Myocyte (in vitro differentiated cells): ENCODE measurements around the gene MTM1. TPM values are rescaled to one million over a fixed set of nuclear protein-coding genes. Genes with fewer than 3 reads are reported as not detected.
A peak's percentile ranks its signal among the peaks of the same experiment; 100 is the strongest.

Experiments used
- DNase-seq: peaks from one replicate; pipeline ENCODE4 v3.0.0-alpha.2; 2012; ENCODE audit warnings: low read depth
- polyA plus RNA-seq: library from polyadenylated mRNA; unstranded; fragments of >200 nt; gene quantifications from one replicate; pipeline ENCODE4 v1.2.1, GENCODE V29; 2012; ENCODE audit warnings: missing spikeins
- total RNA-seq: library from RNA; depleted of rRNA; stranded (reverse); fragments of >200 nt; gene quantifications from 2 replicates; pipeline ENCODE4 v1.2.3, GENCODE V29; 2014

MTM1 gene
- total RNA-seq, result 8.8 and 8.9 TPM in 2 replicates
- polyA plus RNA-seq, result 4.5 TPM

DNA sequence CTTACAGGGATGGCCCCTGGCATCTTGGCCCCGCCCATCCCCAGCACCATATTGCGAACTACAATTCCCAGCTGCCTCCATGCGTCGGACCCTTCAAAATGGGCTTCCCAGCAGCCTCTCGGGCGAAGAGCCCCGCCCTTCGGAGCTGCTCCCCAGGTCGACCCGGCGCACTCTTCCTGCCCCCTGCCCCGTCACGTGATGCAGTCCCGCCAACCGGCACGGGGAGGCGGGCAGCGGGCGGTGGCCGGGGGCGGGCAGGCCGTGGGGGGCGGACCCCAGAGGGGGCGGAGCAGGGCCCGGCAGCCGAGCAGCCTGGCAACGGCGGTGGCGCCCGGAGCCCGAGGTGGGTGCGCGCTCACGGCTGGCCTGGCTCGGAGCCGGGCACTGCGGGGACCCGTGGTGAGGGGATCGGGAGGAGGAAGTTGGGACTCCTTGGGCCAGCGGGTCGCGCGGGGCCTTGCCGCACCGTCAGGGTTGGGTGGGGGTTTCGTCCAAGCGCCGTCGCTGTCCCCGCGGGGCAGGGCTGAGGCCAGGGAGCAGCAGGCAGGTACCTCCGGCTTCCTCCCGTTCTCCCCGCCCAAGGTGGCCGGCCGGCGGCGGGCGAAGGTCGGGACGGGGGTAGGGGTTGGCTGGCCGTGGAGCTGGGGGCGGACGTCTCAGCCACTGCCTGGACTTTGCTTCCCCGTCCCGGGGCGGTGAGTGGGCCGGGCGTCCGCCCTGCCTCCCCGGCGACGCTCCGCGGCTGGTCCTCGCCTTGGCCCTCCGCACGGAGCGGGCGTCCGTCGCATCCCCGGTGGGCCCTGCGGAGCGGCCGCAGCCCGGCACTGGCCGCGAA, at the start of gene MTM1:
Gene MTM1 (plus strand): TSS at position 302 of the 835 bp plus-strand sequence. CDS start 23,994 bp downstream, outside the sequence.
- DNase-seq, result peak; percentile 95

DNA sequence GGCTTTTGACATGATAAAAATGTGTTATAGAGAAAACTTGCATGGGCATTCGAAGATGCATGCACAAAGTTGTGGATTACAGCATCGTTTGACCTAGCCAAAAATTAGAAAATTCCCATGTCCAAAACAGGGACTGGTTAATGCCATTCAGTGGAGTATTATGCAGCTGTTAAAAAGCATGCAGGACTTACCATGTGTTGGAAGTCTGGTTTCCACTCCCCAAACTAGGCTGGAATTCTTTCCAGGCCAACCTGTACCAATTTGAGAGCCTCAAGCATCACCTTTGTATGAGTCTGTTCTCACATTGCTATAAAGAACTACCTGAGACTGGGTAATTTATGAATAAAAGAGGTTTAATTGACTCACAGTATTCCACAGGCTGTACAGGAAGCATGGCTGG, 45.9 kb upstream of the MTM1 start:
- DNase-seq, result no peak

DNA sequence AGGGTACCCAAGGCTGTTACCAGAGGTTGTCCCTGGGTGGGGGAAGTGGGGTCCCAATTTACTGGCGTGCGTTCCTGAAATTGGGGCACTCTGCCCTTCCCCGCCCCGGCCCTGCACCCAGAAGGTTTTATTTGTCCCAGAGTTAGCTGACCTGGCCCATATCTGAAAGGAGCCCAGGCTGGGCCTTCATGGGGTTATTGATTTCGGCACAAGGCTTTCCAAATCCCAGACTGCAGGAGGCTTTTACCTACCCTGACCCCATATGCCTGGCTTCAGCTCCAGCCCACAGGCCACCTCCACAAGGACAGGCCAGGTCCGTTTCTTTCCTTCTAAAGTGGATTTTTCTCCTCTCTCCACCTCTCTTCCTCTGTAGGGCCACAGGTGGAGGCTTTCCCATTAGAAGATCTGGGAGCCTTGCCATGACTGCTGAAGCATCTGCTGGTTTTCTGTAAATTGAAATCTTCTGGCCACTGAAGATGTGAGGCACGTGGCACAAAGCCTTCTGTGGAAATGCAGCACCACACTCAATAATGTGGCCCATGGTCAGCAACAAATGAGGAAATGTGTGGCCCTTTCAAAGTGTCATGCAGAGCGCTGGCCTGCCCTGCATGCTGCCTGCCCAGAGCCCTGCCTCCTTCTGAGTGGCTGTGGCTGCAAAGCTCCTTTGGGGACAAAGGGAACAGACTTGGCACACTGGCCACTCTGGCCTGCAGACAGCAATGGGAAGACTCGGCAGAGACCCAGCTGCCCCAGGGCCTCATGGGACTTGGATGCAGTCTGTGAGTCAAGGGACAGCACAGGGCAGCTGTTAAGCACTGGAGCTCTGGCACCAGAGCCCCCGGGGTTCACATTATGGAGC, 43.1 kb upstream of the MTM1 start:
- peak; percentile 14 for DNase-seq

DNA sequence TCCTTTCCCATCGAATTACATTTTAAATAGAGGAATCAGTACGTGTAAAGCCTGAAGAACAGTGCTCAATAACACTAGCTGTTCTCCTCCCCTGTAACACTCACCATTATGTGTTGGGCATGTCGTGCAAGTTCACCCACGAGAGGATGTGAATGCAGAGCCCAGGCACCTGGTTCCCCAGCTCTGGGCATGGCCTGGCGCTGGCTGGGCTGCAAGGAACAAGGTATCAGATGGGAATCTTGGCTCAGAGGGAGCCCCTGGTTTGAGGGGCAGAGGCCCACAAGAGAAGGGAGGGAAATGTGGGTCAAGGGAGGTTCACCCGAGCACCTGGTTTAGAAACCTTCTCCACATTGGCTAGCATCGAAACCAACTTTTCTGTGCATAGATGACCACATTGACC, 41.7 kb upstream of the MTM1 start:
- no peak for DNase-seq

DNA sequence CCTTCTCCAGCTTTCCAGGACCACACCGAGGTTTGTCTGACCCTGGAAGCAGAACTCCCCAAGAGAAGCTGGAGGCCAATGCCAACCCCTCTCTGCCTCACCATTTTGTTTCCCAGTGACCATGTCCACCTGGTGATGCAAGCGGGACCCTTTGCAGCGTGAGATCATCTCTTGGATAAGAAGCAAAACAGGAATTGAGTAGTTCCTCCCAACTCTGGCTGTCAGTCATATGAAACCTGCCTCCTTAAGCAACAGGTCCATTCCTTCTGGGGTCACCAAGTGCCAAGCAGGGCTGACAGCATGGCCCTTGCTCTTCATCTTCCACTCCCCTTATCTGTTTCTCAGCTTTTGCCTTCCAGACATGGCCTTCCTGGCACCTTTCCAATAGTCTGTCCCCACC, 41.3 kb upstream of the MTM1 start:
- no peak for DNase-seq

DNA sequence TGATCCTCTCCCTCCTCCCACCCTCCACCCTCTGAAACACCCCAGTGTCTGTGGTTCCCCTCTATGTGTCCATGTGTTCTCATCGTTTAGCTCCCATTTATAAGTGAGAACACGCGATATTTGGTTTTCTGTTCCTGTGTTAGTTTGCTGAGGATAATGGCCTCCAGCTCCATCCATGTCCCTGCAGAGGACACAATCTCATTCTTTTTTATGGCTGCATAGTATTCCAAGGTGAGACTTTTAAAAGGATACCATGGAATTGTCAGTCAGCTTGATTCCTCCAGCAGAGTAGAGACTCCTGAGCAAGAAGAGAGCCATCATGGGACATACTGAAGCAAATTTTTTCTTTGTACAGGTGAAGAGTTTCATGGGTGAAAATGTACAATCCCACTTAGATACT, 38.8 kb upstream of the MTM1 start:
- DNase-seq, result no peak

DNA sequence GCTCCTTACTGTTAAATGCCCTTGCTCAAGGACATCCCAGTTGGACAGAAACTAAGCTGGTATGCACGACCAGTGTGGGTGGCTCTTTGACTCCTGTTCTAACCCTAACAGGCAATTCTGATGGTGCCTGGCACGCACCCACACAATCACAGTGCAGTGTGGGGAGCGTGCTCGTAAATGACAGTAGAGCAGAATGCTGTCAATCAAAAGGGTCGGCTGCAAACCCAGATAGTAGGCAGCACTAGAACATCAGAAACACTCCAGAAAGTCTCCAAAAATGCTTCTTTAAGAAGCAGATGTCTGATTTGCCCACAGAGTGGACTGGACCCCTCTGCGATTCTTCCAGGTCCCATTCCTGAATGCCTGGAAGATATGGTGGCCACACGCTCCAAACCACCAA, 37.6 kb upstream of the MTM1 start:
- no peak for DNase-seq

DNA sequence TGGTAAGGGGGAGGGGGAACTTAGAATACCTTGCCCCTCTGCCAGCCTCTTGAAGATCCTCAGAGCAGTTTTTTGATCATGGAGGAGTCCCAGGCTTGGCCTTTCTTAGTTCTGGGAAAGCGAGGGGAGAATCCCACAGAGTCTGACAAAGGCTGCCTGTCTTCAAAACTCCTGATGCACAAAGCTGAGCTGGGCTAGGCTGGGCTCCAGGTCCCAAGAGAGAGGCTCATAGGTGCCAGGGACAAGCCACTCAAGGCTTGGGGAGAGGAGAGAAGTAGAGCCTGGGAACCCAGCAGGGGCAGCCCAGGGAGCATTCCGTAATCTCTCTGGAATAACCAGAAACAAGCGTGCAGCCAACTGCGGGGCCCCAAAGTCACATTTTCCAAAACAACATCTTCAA, 37.0 kb upstream of the MTM1 start:
- no peak for DNase-seq

DNA sequence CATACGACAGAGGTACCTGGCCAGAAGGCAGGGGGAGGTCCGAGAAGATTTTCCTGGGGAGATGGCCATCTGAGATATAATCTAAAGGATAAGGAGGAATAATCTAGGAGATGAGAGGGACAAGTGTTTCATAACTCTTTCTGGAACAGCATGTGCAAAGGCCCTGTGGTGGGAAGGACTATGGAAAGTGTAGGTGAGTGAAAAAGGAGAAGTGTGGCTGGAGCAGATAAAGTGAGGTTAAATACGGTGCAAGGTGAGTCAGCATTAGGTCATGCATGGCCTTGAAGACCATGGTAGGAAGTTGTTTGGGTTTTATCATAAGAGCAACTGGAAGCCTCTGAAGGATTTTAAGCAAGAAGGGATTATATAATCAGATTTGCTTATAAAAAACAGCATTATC, 34.6 kb upstream of the MTM1 start:
- DNase-seq, result no peak

DNA sequence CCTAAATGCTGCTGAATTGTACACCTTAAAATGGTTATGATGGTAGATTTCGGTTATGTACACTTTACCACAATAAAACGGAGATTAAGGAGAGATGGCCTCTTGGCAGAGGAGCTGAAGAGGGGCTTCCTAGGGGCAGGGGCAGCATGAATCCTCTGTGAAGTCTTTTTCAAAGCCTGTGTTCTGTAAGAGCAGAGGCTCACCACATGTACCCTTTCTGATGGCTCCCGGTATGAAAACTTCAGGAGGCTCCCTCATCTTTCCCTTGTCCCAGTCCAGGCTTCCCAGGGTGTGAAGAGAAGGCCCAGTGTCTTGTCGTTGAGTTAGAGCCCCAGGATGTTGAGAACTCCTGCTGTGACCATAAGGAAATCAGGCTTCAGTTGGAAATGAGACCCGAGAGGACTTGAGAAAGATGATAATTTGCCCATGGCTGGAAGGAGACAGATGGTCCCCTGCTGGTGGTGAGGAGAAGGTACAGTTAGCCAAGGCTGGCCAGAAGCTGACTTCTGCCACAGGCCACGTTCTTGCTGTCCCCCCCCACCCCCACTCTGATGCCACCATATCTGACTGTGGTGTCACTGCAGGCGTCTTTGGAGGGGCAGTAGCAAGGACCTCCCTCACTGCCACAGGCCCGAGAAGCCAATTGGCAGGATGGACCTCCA, 31.8 kb upstream of the MTM1 start:
- DNase-seq, result no peak

DNA sequence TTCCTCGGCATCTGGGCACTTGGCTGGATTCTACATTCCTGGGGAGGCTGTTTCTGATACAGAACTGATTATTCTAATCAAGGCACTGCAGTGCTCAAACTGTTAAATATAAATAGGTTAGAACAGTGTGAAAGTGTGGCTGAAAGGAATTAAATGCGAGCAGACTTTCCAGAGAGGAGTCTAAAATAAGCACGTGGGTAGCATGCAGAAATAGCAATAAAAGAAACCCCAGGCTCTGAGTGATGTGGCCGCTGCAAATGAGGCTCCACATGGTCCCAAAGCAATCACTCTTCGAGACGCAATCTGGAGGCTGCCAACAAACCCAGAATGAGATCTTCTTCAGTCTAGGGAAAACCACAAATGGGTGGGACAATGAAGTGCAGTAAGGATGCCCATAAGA, 30.6 kb upstream of the MTM1 start:
- DNase-seq, result no peak

DNA sequence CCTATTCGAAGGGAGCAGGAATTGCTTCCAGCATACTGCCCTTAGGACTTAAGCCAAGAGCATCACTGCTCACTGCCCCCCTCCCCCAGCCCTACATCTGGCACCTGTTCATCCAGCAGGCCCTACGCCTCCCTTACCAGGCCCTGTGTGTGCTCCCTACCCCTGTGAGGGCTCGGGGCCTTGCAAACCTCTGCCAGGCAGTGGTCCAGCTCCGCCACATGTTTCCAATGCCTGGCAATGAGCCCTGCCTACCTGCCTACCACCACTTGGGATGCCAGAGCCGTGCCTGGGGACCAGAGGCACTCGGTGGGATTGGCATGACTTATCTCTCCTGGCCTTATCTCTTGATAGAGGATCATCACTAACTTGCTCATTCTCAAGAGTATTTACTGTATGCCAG, 27.5 kb upstream of the MTM1 start:
- no peak for DNase-seq

DNA sequence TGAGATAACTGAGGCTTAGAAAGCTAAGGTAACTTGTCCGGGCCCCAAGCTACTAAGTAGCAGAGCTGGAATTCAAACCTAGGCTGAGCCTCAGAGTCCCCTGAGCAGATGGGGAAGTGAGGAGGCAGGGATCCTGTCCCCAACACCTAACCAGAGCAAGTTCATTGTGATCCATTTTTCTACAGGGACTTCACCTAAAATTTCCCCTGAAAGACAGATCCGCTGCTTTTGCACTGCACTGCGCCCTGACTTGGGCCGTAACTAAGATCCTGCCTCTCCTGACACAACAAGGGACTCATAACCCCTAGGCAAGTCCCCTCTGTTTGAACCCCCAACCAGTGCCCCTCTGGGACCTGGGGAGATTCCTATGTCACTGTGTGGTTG, 25.6 kb upstream of the MTM1 start:
- DNase-seq, result no peak

DNA sequence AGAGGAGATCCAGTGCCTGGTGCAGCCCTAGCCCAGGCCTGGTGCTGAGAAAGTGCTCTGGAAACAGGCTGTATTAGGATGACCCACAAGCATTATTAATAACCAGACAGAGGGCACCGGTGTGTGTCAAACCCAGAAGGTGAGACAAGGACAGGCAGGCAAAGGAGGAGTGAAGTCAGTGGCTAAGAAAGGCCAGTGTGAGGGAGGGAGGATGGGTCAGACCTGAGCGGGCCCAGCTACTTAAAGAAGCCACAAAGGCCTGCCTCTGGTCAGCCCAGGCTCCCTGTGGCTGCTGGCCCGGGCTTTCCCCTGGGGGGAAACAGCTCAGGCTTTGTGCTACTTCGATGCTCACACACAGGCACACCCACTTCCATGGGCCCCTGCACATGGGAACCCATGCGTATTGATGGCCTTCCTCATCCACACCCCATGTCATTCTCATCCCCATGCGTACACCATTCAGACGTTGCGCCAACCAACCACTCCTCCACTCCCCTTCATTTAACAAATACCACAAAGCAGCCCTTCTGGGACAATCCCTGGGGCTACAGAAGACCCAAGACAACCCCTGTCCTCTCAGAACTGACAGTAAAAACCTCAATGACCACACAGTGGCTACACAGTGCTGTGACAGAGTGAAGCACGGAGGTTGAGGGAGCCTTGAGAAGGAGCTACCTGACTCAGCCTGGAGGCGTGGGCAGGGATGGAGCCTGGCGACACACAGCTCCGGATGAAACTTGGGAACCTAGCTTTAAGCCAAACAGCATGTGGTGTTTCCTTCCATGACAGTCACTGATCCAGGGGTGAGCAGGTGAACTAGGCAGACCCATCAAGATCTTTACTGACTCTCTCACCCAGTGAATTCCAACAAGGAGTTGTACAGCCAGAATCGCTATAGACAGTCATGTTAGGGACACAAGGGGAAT, 24.9 kb upstream of the MTM1 start:
- peak; percentile 76 for DNase-seq

DNA sequence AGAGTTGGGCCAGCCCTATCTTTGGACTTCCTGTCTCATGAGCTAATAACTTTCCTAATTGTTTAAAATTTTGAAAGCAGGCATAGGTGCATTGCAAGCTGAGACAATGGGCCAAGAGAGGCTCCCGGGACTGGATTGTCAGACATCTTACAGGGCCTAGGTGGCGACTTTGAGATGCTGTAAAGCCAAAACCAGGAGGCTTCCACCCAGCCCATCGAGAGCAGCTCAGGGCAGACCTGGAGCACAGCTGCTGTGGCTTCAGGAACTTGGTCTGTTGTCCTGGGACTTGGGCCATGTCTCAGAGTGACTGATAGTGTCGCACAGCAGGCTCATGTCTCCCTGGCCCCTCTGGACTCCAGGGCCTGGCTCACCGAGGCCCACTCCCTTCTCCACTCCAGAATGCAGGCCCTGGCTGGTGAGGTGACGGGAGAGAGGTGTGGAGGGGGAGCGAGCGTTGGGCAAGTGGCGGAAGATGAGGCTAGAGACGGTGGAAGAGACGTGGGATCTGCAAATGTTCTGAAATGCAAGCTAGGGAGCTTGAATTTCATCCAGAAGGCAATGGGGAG, 24.1 kb upstream of the MTM1 start:
- DNase-seq, result peak; percentile 72

DNA sequence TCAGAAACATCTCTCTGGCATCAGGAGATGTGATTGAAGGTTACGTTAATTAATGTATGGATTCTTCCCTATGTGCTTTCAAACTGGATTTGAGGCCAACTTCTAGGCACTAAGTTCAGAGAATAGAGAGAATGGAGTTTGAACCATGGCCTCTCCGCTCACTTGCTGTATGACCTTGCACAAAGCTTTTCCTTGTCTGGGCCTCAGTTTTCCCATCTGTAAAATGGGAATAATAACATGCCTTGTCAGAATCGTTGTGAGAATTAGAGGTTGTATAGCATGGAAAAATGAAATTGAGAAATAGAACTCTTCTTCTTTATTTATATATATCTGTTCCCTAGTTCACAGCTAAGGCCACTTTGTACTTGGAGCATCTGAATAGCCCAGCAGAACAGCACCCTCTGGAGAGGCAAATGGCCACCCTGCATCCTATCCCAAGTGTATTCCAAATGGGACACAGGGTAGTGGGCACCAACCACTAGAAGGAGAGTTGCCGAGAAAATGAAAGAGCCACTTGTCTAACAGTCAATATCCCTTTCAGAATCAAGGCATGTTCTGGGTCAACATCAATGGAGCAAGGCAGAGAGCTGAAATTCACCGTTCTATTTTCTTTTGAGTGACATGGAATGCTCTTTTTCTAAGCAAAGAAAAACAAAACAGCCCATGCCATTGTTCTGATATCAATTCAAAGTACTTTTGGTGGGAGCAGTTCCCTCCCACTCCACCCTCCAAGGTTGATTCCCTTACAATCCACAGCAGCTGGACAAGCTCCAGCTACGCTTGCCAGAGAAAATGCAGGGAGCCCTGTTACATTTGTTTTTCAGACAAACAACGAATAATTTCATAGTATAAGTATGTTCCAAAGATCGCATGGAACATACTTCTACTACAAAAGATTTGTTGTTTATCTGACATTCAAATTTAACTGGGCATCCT, 23.3 kb upstream of the MTM1 start:
- no peak for DNase-seq

DNA sequence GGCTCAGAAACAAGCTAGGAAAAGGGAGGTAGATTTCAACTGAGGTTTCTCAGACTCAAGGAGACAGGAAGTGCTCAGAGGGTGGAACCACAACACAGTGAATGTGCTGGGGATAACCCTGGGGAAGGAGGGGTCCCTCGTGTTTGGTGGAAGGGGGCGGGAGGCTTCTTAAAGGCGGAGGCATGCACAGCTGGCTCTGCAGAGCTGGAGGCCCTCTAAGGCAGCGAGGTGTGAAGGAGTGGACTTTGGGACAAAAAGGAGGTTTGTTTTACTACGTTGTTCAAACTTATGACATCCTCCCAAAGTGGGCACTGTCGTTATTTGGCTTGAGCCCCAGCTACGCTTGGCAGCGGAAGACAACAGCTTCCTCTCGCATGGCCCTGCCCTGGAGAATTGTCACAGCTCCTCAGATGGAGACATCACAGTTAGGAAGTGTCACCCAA, 21.7 kb upstream of the MTM1 start:
- DNase-seq, result no peak

DNA sequence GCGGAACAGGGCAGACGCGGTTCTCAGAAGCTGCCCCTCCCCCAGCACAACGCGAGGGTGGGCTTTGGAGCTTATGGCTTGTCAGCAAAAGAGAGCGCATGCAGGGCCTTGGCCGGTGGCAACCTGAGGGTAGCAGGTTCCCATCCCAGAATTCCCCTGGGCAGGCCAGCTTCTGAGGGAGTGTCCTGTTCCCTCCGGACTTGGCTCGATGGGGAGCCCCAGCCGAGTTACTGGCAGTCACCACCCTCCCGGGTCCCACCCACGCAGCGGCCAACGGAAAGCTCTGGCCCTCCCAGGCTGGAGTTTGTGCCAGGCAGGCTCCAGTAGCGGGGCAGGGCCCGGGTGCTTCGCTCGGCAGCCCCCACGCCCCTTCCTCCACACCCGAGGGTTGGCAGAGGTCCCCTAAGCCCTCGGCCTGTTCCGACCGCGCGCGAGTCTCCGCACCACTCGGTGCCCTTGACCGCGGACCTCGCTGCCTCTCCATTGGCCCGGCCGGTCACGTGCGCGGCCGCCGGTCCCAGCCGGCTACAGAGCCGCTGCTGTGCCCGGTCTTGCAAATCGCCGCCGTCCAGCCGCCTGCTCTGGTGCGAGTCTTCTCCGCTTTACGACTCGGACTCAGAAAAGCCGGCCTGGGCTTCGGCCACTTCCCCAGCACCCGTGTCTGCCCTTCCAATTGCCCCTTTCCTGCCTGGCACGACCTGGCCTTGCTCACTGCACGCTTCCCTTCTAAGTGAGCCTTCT, 20.9 kb upstream of the MTM1 start:
- DNase-seq, result peak; percentile 60

DNA sequence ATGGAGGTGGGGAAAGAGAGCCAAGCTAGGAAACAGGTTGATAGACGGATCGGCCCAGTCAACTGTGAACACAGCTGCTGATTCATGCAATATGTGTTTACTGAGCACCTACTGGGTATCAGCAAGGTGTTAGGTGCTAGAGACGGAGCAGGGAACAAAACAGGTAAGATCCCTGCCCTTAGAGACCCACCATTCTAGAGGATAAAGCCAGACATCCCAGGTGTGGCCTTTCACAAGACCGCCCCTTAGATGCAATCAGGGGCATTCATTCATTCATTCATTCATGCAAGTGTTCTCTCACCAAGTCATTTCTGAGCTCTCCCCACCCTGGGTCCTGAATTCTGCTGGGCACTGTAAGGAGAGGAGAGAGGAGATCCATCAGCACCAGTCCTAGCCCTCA, 20.2 kb upstream of the MTM1 start:
- no peak for DNase-seq
